Suprapubic skin (tissue), 3 donors: ENCODE measurements around the gene TCERG1L.

Source experiments
- CTCF ChIP-seq, 2 donors: fragments of 200-600 bp in 1 of 2; fragments of 450-650 bp in 1 of 2; sonication (generic) in 1 of 2; IDR thresholded peaks; one replicate each; pipeline ENCODE4 v1.5.1; 2016 to 2019; ENCODE audit warnings: antibody characterized with exemption in 2 of 2, mild to moderate bottlenecking in 1 of 2, moderate library complexity in 1 of 2
- EP300 ChIP-seq: sonication (generic); formaldehyde crosslinking; IDR thresholded peaks from one replicate; pipeline ENCODE4 v1.6.1; 2017; ENCODE audit warnings: antibody characterized with exemption
- POLR2A ChIP-seq, 2 donors: fragments of 450-650 bp; IDR thresholded peaks; one replicate each; pipeline ENCODE4 v1.6.1; 2017; ENCODE audit warnings: antibody characterized with exemption in 2 of 2, mild to moderate bottlenecking in 2 of 2, moderate library complexity in 2 of 2

GRCh38 chr10:131056091-131056579 is 255.4 kb downstream of the TCERG1L start:
- TF ChIP-seq POLR2A (IDR thresholded peaks at IDR 0.05) (no peak), CTCF (IDR thresholded peaks at IDR 0.05) (no peak), EP300 (no peak)
